Measurements from ENCODE around the gene MARCO.

Gene MARCO

GRCh38 chr2:119012345-119013301 lies 70.6 kb downstream of the MARCO start:
- TF ChIP-seq ZFX (IDR thresholded peaks at IDR 0.05) (no peak), CTCF (conservative IDR thresholded peaks at IDR 0.05) (no peak)
- no peak overlapping the region for H3K27ac ChIP-seq

GRCh38 chr2:119013671-119014070 lies 71.7 kb downstream of the MARCO start:
- TF ChIP-seq CTCF (conservative IDR thresholded peaks at IDR 0.05) (no peak), ZFX (IDR thresholded peaks at IDR 0.05) (no peak)

GRCh38 chr2:119015845-119016244 lies 73.9 kb downstream of the MARCO start:
- TF ChIP-seq ZFX (IDR thresholded peaks at IDR 0.05) = no peak
- no peak for TF ChIP-seq CTCF (conservative IDR thresholded peaks at IDR 0.05)
- no peak overlapping the region for H3K27ac ChIP-seq

More at GRCh38 chr2:119013671-119014070, 71.7 kb downstream of the MARCO start:
- H3K27ac ChIP-seq = no peak overlapping the region

GRCh38 chr2:119019521-119019920 lies 77.5 kb downstream of the MARCO start:
- no peak overlapping the region for H3K27ac ChIP-seq
- TF ChIP-seq CTCF (conservative IDR thresholded peaks at IDR 0.05) = no peak
- TF ChIP-seq ZFX (IDR thresholded peaks at IDR 0.05) = no peak

- H3K27ac ChIP-seq = no peak overlapping the region
- no peak for TF ChIP-seq CTCF (conservative IDR thresholded peaks at IDR 0.05)
- TF ChIP-seq ZFX (IDR thresholded peaks at IDR 0.05) = no peak
Measured at GRCh38 chr2:119022678-119023077, 80.7 kb downstream of the MARCO start.

- no peak overlapping the region for H3K27ac ChIP-seq
- TF ChIP-seq ZFX (IDR thresholded peaks at IDR 0.05) = no peak
Measured at GRCh38 chr2:119023534-119023933, 81.5 kb downstream of the MARCO start.

GRCh38 chr2:119024152-119024551 lies 82.2 kb downstream of the MARCO start:
- H3K27ac ChIP-seq = no peak overlapping the region
- TF ChIP-seq ZFX (IDR thresholded peaks at IDR 0.05) = no peak
- no peak for TF ChIP-seq CTCF (conservative IDR thresholded peaks at IDR 0.05)
